Liver (tissue), 9 donors: ENCODE measurements around the gene RHO. TPM values are rescaled to one million over a fixed set of nuclear protein-coding genes. Genes with fewer than 3 reads are reported as not detected.

Experiments used
- DNase-seq: peaks from one replicate; pipeline ENCODE4 v3.0.0-alpha.2; 2017; ENCODE audit warnings: low spot score
- H3K27ac ChIP-seq, 2 donors: one replicate each; pipeline ENCODE4 v1.7.0; 2013; ENCODE audit warnings: inconsistent platforms in 2 of 2, low read length in 2 of 2, control low read depth in 1 of 2, low read depth in 1 of 2, mild to moderate bottlenecking in 1 of 2
- H3K27me3 ChIP-seq, 4 donors: one replicate each; pipeline versions ENCODE4 v1.6.1 to v1.7.0; 2013; ENCODE audit warnings: low read length in 3 of 4, inconsistent platforms in 1 of 4, mild to moderate bottlenecking in 1 of 4, moderate library complexity in 1 of 4; ENCODE audit not compliant: control insufficient read depth in 4 of 4, insufficient read depth in 4 of 4
- H3K36me3 ChIP-seq, 4 donors: one replicate each; pipeline versions ENCODE4 v1.6.1 to v1.7.0; 2013; ENCODE audit warnings: low read length in 3 of 4, mild to moderate bottlenecking in 3 of 4, low read depth in 1 of 4, moderate library complexity in 1 of 4; ENCODE audit not compliant: control insufficient read depth in 4 of 4, insufficient read depth in 3 of 4
- H3K4me1 ChIP-seq, 4 donors: one replicate each; pipeline versions ENCODE4 v1.6.1 to v1.7.0; 2013; ENCODE audit warnings: low read length in 3 of 4, mild to moderate bottlenecking in 3 of 4, moderate library complexity in 1 of 4; ENCODE audit not compliant: control insufficient read depth in 4 of 4, insufficient read depth in 4 of 4
- H3K4me3 ChIP-seq, 3 donors: one replicate each; pipeline versions ENCODE4 v1.6.1 to v1.7.0; 2013; ENCODE audit warnings: low read length in 3 of 3, control low read depth in 1 of 3, low read depth in 1 of 3, mild to moderate bottlenecking in 1 of 3
- H3K9ac ChIP-seq, 2 donors: one replicate each; pipeline ENCODE4 v1.7.0; 2013; ENCODE audit warnings: low read length in 2 of 2, mild to moderate bottlenecking in 2 of 2, moderate library complexity in 2 of 2, control low read depth in 1 of 2, low read depth in 1 of 2
- H3K9me3 ChIP-seq, 4 donors: one replicate each; pipeline versions ENCODE4 v1.6.1 to v1.7.0; 2013; ENCODE audit warnings: low read length in 3 of 4; ENCODE audit not compliant: control insufficient read depth in 4 of 4
- ATF3 ChIP-seq: IDR thresholded peaks from 2 replicates; pipeline ENCODE4 v1.6.1; 2016; ENCODE audit warnings: antibody characterized with exemption
- CTCF ChIP-seq: fragments of 150-350 bp; IDR thresholded peaks from 2 replicates; pipeline ENCODE4 v1.5.1; 2017; ENCODE audit warnings: improper control_type of control experiment, low read depth, low read length; ENCODE audit not compliant: missing input control
- EGR1 ChIP-seq, 2 donors: IDR thresholded peaks; 2 replicates each; pipeline ENCODE4 v1.6.1; 2016 to 2018; ENCODE audit warnings: antibody characterized with exemption in 2 of 2, low read depth in 2 of 2
- FOXA1 ChIP-seq: IDR thresholded peaks from 2 replicates; pipeline ENCODE4 v1.6.1; 2016; ENCODE audit warnings: antibody characterized with exemption
- FOXA2 ChIP-seq: IDR thresholded peaks from 2 replicates; pipeline ENCODE4 v1.6.1; 2016; ENCODE audit warnings: antibody characterized with exemption
- GABPA ChIP-seq, 2 donors: IDR thresholded peaks in 1 of 2; conservative IDR thresholded peaks in 1 of 2; 2 replicates each; pipeline ENCODE4 v1.6.1; 2016; ENCODE audit warnings: antibody characterized with exemption in 2 of 2, mild to moderate bottlenecking in 1 of 2, moderate library complexity in 1 of 2
- HNF4A ChIP-seq, 2 donors: conservative IDR thresholded peaks; 2 replicates each; pipeline ENCODE4 v1.6.1; 2016; ENCODE audit warnings: antibody characterized with exemption in 2 of 2, mild to moderate bottlenecking in 2 of 2
- JUND ChIP-seq, 2 donors: IDR thresholded peaks; 2 replicates each; pipeline ENCODE4 v1.6.1; 2016; ENCODE audit warnings: antibody characterized with exemption in 2 of 2
- MAX ChIP-seq: IDR thresholded peaks from 2 replicates; pipeline ENCODE4 v1.6.1; 2016; ENCODE audit warnings: antibody characterized with exemption
- NR2F2 ChIP-seq: IDR thresholded peaks from 2 replicates; pipeline ENCODE4 v1.6.1; 2016; ENCODE audit warnings: antibody characterized with exemption
- RAD21 ChIP-seq, 2 donors: IDR thresholded peaks; 2 replicates each; pipeline ENCODE4 v1.6.1; 2016; ENCODE audit warnings: antibody characterized with exemption in 2 of 2, mild to moderate bottlenecking in 2 of 2
- REST ChIP-seq: IDR thresholded peaks from 2 replicates; pipeline ENCODE4 v1.6.1; 2016; ENCODE audit warnings: antibody characterized with exemption, mild to moderate bottlenecking
- RXRA ChIP-seq, 2 donors: IDR thresholded peaks; 2 replicates each; pipeline ENCODE4 v1.6.1; 2017 to 2018; ENCODE audit warnings: antibody characterized with exemption in 2 of 2, mild to moderate bottlenecking in 1 of 2
- SP1 ChIP-seq: IDR thresholded peaks from 2 replicates; pipeline ENCODE4 v1.6.1; 2018; ENCODE audit warnings: antibody characterized with exemption, mild to moderate bottlenecking
- TAF1 ChIP-seq: conservative IDR thresholded peaks from 2 replicates; pipeline ENCODE4 v1.6.1; 2016; ENCODE audit warnings: antibody characterized with exemption, mild to moderate bottlenecking
- YY1 ChIP-seq: IDR thresholded peaks from 2 replicates; pipeline ENCODE4 v1.6.1; 2016; ENCODE audit warnings: antibody characterized with exemption, mild to moderate bottlenecking
- WGBS: extraction: QIAGEN DNeasy Blood & Tissue Kit; methylation state at CpG from one replicate; pipeline ENCODE4 v1.1.7; 2013; 5-methylcytosine and 5-hydroxymethylcytosine counted together
- polyA plus RNA-seq, 2 donors: library from polyadenylated mRNA; stranded (reverse) in 1 of 2; unstranded in 1 of 2; fragments of 200-250 nt in 1 of 2; fragments of >200 nt in 1 of 2; fragmentation: Nextera tagmentation in 1 of 2; extraction: Ambion mirVana in 1 of 2; gene quantifications; one replicate each; pipeline versions ENCODE4 v1.2.1 to v1.2.3, GENCODE V29; 2013 to 2015
- total RNA-seq, 2 donors: library from RNA; depleted of rRNA; stranded (reverse); fragments of >200 nt; gene quantifications; one replicate each; pipeline ENCODE4 v1.2.3, GENCODE V29; 2014
- donor health status: healthy.
- donor health status: healthy.
- donor health status: healthy.
- donor health status: healthy.
- donor health status: healthy.

Gene RHO
- total and polyA plus RNA-seq, 4 donors: not detected

- H3K4me1 ChIP-seq: peaks cover 4 to 20% (median 12%) of the 10 kb centered on the region in 4 donors
- no peaks in the 10 kb centered on the region for H3K9me3 ChIP-seq
- no peaks in the 10 kb centered on the region for H3K27me3 ChIP-seq
- H3K4me3 ChIP-seq: no peak overlapping the region
- no peaks in the 10 kb centered on the region for H3K36me3 ChIP-seq
- no peak overlapping the region for H3K27ac ChIP-seq
- DNase-seq: no peak
- TF ChIP-seq JUND (IDR thresholded peaks at IDR 0.05) (no peak), RXRA (IDR thresholded peaks at IDR 0.05) (no peak), MAX (no peak), REST (no peak), ATF3 (no peak), YY1 (no peak), GABPA (IDR thresholded peaks at IDR 0.05 in 1 of 2, conservative IDR thresholded peaks at IDR 0.05 in 1 of 2) (no peak), CTCF (no peak), SP1 (no peak), EGR1 (IDR thresholded peaks at IDR 0.05; ENCODE audit: low read depth in 2 of 2) (no peak)
- H3K9ac ChIP-seq: no peak overlapping the region
- WGBS: 95% methylated on average over 24 of the region's 24 CpGs
These were observed 45.8 kb downstream of the RHO start for GRCh38 chr3:129574206-129574605.

- Histone ChIP-seq H3K9ac (no peak overlapping the region), H3K4me1 (peaks cover 4 to 20% (median 12%) of the 10 kb centered on the region in 4 donors), H3K27me3 (no peaks in the 10 kb centered on the region), H3K9me3 (no peaks in the 10 kb centered on the region), H3K27ac (no peak overlapping the region), H3K36me3 (no peaks in the 10 kb centered on the region), H3K4me3 (no peak overlapping the region)
- no peak for TF ChIP-seq RAD21 (IDR thresholded peaks at IDR 0.05)
- 90% methylated on average over 19 of the region's 19 CpGs for whole genome bisulfite sequencing
- no peak for DNase-seq
These were observed 47.0 kb downstream of the RHO start for GRCh38 chr3:129575233-129575996.

- no peak for DNase-seq
- WGBS: 88% methylated on average over 10 of the region's 10 CpGs
- no peak overlapping the region for H3K9ac ChIP-seq
- TF ChIP-seq YY1: no peak
- TF ChIP-seq HNF4A (conservative IDR thresholded peaks at IDR 0.05): no peak
- TF ChIP-seq TAF1: no peak
- TF ChIP-seq EGR1 (IDR thresholded peaks at IDR 0.05; ENCODE audit: low read depth in 2 of 2): no peak
- no peak for TF ChIP-seq NR2F2
- no peak for TF ChIP-seq ATF3
- TF ChIP-seq FOXA1: no peak
- no peak for TF ChIP-seq CTCF
- no peak for TF ChIP-seq SP1
- TF ChIP-seq JUND (IDR thresholded peaks at IDR 0.05): no peak
- TF ChIP-seq MAX: no peak
- TF ChIP-seq RXRA (IDR thresholded peaks at IDR 0.05): no peak
- TF ChIP-seq RAD21 (IDR thresholded peaks at IDR 0.05): no peak
- TF ChIP-seq FOXA2: no peak
These were observed 47.6 kb downstream of the RHO start for GRCh38 chr3:129575997-129576384.

More at GRCh38 chr3:129575997-129576384, 47.6 kb downstream of the RHO start:
- H3K36me3 ChIP-seq: no peaks in the 10 kb centered on the region
- H3K27me3 ChIP-seq: no peaks in the 10 kb centered on the region
- H3K27ac ChIP-seq: no peak overlapping the region
- no peak overlapping the region for H3K4me3 ChIP-seq
- H3K4me1 ChIP-seq: peaks cover 4 to 20% (median 12%) of the 10 kb centered on the region in 4 donors
- H3K9me3 ChIP-seq: no peaks in the 10 kb centered on the region
